Lower leg skin (tissue), 3 donors: Measurements from ENCODE around the gene BCL11A.

Experiments used
- CTCF ChIP-seq, 3 donors: fragments of 450-650 bp; IDR thresholded peaks; one replicate each; pipeline ENCODE4 v1.5.1; 2016; ENCODE audit warnings: antibody characterized with exemption in 3 of 3, mild to moderate bottlenecking in 3 of 3, moderate library complexity in 2 of 3
- POLR2A ChIP-seq, 2 donors: fragments of 450-650 bp; IDR thresholded peaks; one replicate each; pipeline ENCODE4 v1.6.1; 2016 to 2017; ENCODE audit warnings: antibody characterized with exemption in 2 of 2, mild to moderate bottlenecking in 1 of 2, moderate library complexity in 1 of 2

GRCh38 chr2:60538101-60538500 is 15.4 kb downstream of the BCL11A start:
- TF ChIP-seq POLR2A (IDR thresholded peaks at IDR 0.05) = no peak
- TF ChIP-seq CTCF (IDR thresholded peaks at IDR 0.05) = no peak
